Nephron progenitor cell (in vitro differentiated cells): ENCODE results near the gene TCF15.

Experiments used
- DNase-seq: peaks from one replicate; pipeline ENCODE4 v3.0.0; 2021
- H3K27ac Mint-ChIP-seq: 2 replicates; pipeline ENCODE4 v1.8.0; 2021; ENCODE audit warnings: mild to moderate bottlenecking, moderate library complexity, mixed read lengths
- H3K27me3 Mint-ChIP-seq: 2 replicates; pipeline ENCODE4 v1.8.0; 2021; ENCODE audit warnings: mild to moderate bottlenecking, low read depth, mixed read lengths; ENCODE audit not compliant: poor library complexity
- H3K36me3 Mint-ChIP-seq: 2 replicates; pipeline ENCODE4 v1.8.0; 2021; ENCODE audit warnings: low read depth, mixed read lengths
- H3K4me1 Mint-ChIP-seq: 2 replicates; pipeline ENCODE4 v1.8.0; 2021; ENCODE audit warnings: mixed read lengths
- H3K4me3 Mint-ChIP-seq: 2 replicates; pipeline ENCODE4 v1.8.0; 2021; ENCODE audit warnings: mild to moderate bottlenecking, moderate library complexity, mixed read lengths
- H3K9me3 Mint-ChIP-seq: 2 replicates; pipeline ENCODE4 v1.8.0; 2021; ENCODE audit warnings: mild to moderate bottlenecking, moderate library complexity, mixed read lengths
- CTCF ChIP-seq: fragments of 200-600 bp; sonication (generic); IDR thresholded peaks from 2 replicates; pipeline ENCODE4 v1.5.0; 2021; ENCODE audit warnings: antibody characterized with exemption

TCF15 gene

GRCh38 chr20:653590-654416 is 43.7 kb upstream of the TCF15 start:
- Mint-ChIP-seq H3K36me3 (peaks cover 22% of the 10 kb centered on the region), H3K9me3 (no peaks in the 10 kb centered on the region), H3K4me1 (peaks cover 60% of the 10 kb centered on the region), H3K4me3 (peak overlapping the region; percentile 83), H3K27ac (no peak overlapping the region), H3K27me3 (peaks cover 35% of the 10 kb centered on the region)
- DNase-seq, result no peak
- no peak for TF ChIP-seq CTCF

GRCh38 chr20:653110-653589 is 43.0 kb upstream of the TCF15 start, which contains the start of gene SRXN1:
Gene SRXN1 (minus strand): TSS chr20:653200. CDS start chr20:653185, 15 bp downstream.
- peak; percentile 49 for TF ChIP-seq CTCF
- no peaks in the 10 kb centered on the region for H3K9me3 Mint-ChIP-seq
- H3K27me3 Mint-ChIP-seq, result peaks cover 28% of the 10 kb centered on the region
- peak within 1 kb of the TSS; percentile 57 for H3K27ac Mint-ChIP-seq
- H3K4me3 Mint-ChIP-seq, result peak within 1 kb of the TSS; percentile 83
- peaks cover 59% of the 10 kb centered on the region for H3K4me1 Mint-ChIP-seq
- H3K36me3 Mint-ChIP-seq, result peaks cover 29% of the 10 kb centered on the region
- DNase-seq, result peak; percentile 91

GRCh38 chr20:652615-653109 is 42.6 kb upstream of the TCF15 start:
- Mint-ChIP-seq H3K27ac (no peak overlapping the region), H3K27me3 (peaks cover 24% of the 10 kb centered on the region), H3K9me3 (no peaks in the 10 kb centered on the region), H3K4me3 (peak overlapping the region; percentile 76), H3K36me3 (peaks cover 34% of the 10 kb centered on the region), H3K4me1 (peaks cover 55% of the 10 kb centered on the region)
- no peak for DNase-seq
- TF ChIP-seq CTCF, result no peak

- peaks cover 41% of the 10 kb centered on the region for H3K36me3 Mint-ChIP-seq
- TF ChIP-seq CTCF, result no peak
- H3K27ac Mint-ChIP-seq, result peak overlapping the region; percentile 57
- no peak for DNase-seq
- H3K27me3 Mint-ChIP-seq, result peaks cover 24% of the 10 kb centered on the region
- H3K9me3 Mint-ChIP-seq, result no peaks in the 10 kb centered on the region
- peak overlapping the region; percentile 76 for H3K4me3 Mint-ChIP-seq
- H3K4me1 Mint-ChIP-seq, result peaks cover 56% of the 10 kb centered on the region
Observed at GRCh38 chr20:651713-652614, 41.9 kb upstream of the TCF15 start.

- Mint-ChIP-seq H3K27ac (no peak overlapping the region), H3K4me1 (peaks cover 54% of the 10 kb centered on the region), H3K36me3 (peaks cover 44% of the 10 kb centered on the region), H3K27me3 (peaks cover 16% of the 10 kb centered on the region), H3K4me3 (peak overlapping the region; percentile 32), H3K9me3 (no peaks in the 10 kb centered on the region)
- DNase-seq, result no peak
- TF ChIP-seq CTCF, result no peak
Observed at GRCh38 chr20:650954-651353, 40.8 kb upstream of the TCF15 start.
